Stimulated activated CD4-positive, alpha-beta T cell treated with anti-CD3 and anti-CD28 coated beads, Interleukin-2, amount 100 ng/mL, for 24 hours (primary cell): ENCODE results near the gene YPEL5.

Experiments used
- DNase-seq, 2 donors: peaks; one replicate each; pipeline ENCODE4 v3.0.0-alpha.2; 2020

Gene YPEL5

DNA sequence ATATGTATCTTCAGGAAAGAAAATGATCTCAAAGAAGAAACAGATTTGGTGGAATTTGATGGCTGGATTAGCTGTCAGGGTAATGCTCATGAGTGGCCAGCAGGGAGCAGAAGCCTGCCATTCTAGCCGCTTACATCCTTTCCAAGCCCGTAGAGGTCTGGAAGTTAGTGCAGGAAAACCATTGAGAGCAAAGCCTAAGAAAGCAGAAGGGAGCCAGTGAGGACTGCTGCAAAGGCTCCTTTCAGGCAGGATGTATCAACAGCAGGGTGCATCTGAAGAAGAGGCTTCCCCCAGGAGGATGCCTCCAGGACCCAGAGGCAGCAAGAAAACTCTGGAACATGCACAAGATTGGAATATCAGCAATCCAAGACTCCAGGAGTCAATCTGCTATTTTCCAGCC lies 61.6 kb downstream of the YPEL5 start:
- peak; percentile 40 to 50 for DNase-seq

DNA sequence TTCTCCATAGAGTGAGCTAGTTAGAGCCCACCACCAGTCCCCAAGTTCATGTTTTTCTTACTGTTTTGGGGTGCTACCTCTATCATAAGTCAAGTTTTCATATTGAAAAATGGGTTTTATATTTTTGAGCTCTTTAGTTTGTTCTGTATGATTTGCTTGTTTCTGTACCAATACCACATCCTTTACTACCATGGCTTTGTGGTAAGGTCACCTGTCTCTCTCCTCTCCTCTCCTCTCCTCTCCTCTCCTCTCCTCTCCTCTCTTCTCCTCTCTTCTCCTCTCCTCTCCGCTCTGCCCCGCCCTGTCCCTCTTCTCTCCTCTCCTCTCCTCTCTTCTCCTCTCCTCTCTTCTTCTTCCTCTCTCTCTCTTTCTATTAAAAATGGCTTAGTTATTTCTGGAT lies 62.4 kb downstream of the YPEL5 start:
- no peak for DNase-seq
